ENCODE results near the gene VAT1. TPM values are rescaled to one million over a fixed set of nuclear protein-coding genes. Genes with fewer than 3 reads are reported as not detected.

The VAT1 gene
- total and polyA plus RNA-seq, 2 of the 13 experiments (the other 11 are each of a cell fraction or from before 2014, with no cell fraction given): 143 to 205 TPM

- H2AFZ ChIP-seq (ENCODE audit: low read length): no peak overlapping the region
- no peak for FAIRE-seq
- in situ Hi-C loops (cut with HindIII; ENCODE audit: extremely low pct_ligation_motif_present, low pct_unique_long_range_greater_than_20kb): no loop called here
- H3K9me3 ChIP-seq (ENCODE audit: low read length): no peaks in the 10 kb centered on the region
- intact Hi-C loops (cut with micrococcal nuclease; ENCODE audit: unreplicated experiment): no loop called here
- H3K4me2 ChIP-seq (ENCODE audit: low read depth, low read length): peak overlapping the region; percentile 26; the same call in 1 of the 2 replicates
- H3K79me2 ChIP-seq (ENCODE audit: insufficient read depth, low read length): no peaks in the 10 kb centered on the region
- peak; percentile 56 for DNase-seq (ENCODE audit: low spot score)
- peak; percentile 41 for ATAC-seq
- H3K4me1 ChIP-seq (ENCODE audit: insufficient read depth, low read length): peaks cover 33% of the 10 kb centered on the region
- H3K36me3 ChIP-seq (replicated peaks in 1 of 2; ENCODE audit: control insufficient read depth in 1 of 2, insufficient read depth in 2 of 2, low read length in 2 of 2): no peaks in the 10 kb centered on the region
- H3K4me3 ChIP-seq (replicated peaks in 1 of 3; ENCODE audit: insufficient read depth in 1 of 3, low read depth in 2 of 3, low read length in 3 of 3): no peak overlapping the region
- no peak overlapping the region for H3K9ac ChIP-seq (ENCODE audit: insufficient read depth, low read depth, low read length)
- WGBS (ENCODE audit: low lambda C conversion rate): 4% methylated on average over 2 of the region's 2 CpGs
- H4K20me1 ChIP-seq (ENCODE audit: insufficient read depth, low read length): no peaks in the 10 kb centered on the region
- H3K27ac ChIP-seq (ENCODE audit: extremely low read length, insufficient read depth, low read length): peak overlapping the region; percentile 39
- CTCF ChIA-PET (ENCODE audit: low intra/inter-chr PET ratio, low total read pairs): no interaction called here
- no peaks in the 10 kb centered on the region; a peak in 1 of 5 replicates for H3K27me3 ChIP-seq (ENCODE audit: control insufficient read depth in 1 of 2, insufficient read depth in 2 of 2, low read length in 2 of 2)
- BruUV-seq (replicated peaks): no TSS peak
- POLR2A ChIA-PET: interaction anchor here (0.8 to 2.9 kb wide), 4 partner anchors 16 to 33 kb away, joined by 3 to 20 read pairs (median 3); partner anchors contain the start of gene RPL27
- peak; percentile 57 for TF ChIP-seq HNF4A (CRISPR knock-in tag; IDR thresholded peaks at IDR 0.05)
- TF ChIP-seq, protein P1, sequence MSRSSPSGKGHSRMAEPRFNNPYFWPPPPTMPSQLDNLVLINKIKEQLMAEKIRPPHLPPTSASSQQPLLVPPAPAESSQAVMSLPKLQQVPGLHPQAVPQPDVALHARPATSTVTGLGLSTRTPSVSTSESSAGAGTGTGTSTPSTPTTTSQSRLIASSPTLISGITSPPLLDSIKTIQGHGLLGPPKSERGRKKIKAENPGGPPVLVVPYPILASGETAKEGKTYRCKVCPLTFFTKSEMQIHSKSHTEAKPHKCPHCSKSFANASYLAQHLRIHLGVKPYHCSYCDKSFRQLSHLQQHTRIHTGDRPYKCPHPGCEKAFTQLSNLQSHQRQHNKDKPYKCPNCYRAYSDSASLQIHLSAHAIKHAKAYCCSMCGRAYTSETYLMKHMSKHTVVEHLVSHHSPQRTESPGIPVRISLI (CRISPR knock-in tag; IDR thresholded peaks at IDR 0.05; ENCODE audit: borderline replicate concordance): peak; percentile 2; the same call in 1 of the 2 replicates
- peak; percentile 48; the same call in 1 of the 2 replicates for TF ChIP-seq ZNF792 (CRISPR knock-in tag; IDR thresholded peaks at IDR 0.05)
- peak; percentile 92 for TF ChIP-seq BCL6 (CRISPR knock-in tag; IDR thresholded peaks at IDR 0.05)
- peak; percentile 39; the same call in 1 of the 2 replicates for TF ChIP-seq ETV5 (CRISPR knock-in tag; IDR thresholded peaks at IDR 0.05; ENCODE audit: borderline replicate concordance)
- 0 out of 2 replicates have a peak, but pooled peaks have one; percentile 38 for TF ChIP-seq ZFP1 (CRISPR knock-in tag; IDR thresholded peaks at IDR 0.05)
- peak; percentile 41 for TF ChIP-seq HNF1B (CRISPR knock-in tag; IDR thresholded peaks at IDR 0.05)
- no peak for TF ChIP-seq MAZ (IDR thresholded peaks at IDR 0.05; ENCODE audit: borderline replicate concordance, low read depth, low read length)
- no peak for TF ChIP-seq MAZ (CRISPR knock-in tag; IDR thresholded peaks at IDR 0.05; ENCODE audit: low read depth)
- TF ChIP-seq FOXA3 (CRISPR knock-in tag; IDR thresholded peaks at IDR 0.05): 0 out of 2 replicates have a peak, but pooled peaks have one; percentile 6
- peak; percentile 57 for TF ChIP-seq CEBPG (CRISPR knock-in tag; IDR thresholded peaks at IDR 0.05)
- TF ChIP-seq ZNF496 (CRISPR knock-in tag; IDR thresholded peaks at IDR 0.05; ENCODE audit: insufficient replicate concordance): no peak
- TF ChIP-seq HES4 (CRISPR knock-in tag; IDR thresholded peaks at IDR 0.05; ENCODE audit: borderline replicate concordance): no peak
- peak; percentile 62 for TF ChIP-seq ZNF605 (CRISPR knock-in tag; IDR thresholded peaks at IDR 0.05)
- TF ChIP-seq POLR2AphosphoS5 (IDR thresholded peaks at IDR 0.05; ENCODE audit: low read depth, low read length): no peak
- TF ChIP-seq SPEN (CRISPR knock-in tag; IDR thresholded peaks at IDR 0.05; ENCODE audit: low read depth): peak; percentile 65
- TF ChIP-seq MXD4 (CRISPR knock-in tag; IDR thresholded peaks at IDR 0.05): 0 out of 2 replicates have a peak, but pooled peaks have one; percentile 45
- TF ChIP-seq SOX6 (IDR thresholded peaks at IDR 0.05): no peak
- peak; percentile 69 for TF ChIP-seq SOX6 (CRISPR knock-in tag; IDR thresholded peaks at IDR 0.05)
- peak; percentile 38; the same call in 1 of the 2 replicates for TF ChIP-seq DRAP1 (CRISPR knock-in tag; IDR thresholded peaks at IDR 0.05)
- TF ChIP-seq PITX1 (CRISPR knock-in tag; IDR thresholded peaks at IDR 0.05): 0 out of 2 replicates have a peak, but pooled peaks have one; percentile 22
- TF ChIP-seq, protein P2, sequence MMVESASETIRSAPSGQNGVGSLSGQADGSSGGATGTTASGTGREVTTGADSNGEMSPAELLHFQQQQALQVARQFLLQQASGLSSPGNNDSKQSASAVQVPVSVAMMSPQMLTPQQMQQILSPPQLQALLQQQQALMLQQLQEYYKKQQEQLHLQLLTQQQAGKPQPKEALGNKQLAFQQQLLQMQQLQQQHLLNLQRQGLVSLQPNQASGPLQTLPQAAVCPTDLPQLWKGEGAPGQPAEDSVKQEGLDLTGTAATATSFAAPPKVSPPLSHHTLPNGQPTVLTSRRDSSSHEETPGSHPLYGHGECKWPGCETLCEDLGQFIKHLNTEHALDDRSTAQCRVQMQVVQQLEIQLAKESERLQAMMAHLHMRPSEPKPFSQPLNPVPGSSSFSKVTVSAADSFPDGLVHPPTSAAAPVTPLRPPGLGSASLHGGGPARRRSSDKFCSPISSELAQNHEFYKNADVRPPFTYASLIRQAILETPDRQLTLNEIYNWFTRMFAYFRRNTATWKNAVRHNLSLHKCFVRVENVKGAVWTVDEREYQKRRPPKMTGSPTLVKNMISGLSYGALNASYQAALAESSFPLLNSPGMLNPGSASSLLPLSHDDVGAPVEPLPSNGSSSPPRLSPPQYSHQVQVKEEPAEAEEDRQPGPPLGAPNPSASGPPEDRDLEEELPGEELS (CRISPR knock-in tag; IDR thresholded peaks at IDR 0.05): peak; percentile 64; the same call in 1 of the 2 replicates
- TF ChIP-seq KAT8 (CRISPR knock-in tag; IDR thresholded peaks at IDR 0.05): peak; percentile 41; the same call in 1 of the 2 replicates
These were observed 46.9 kb downstream of the VAT1 start for GRCh38 chr17:42975265-42975664.
